Endothelial cell of umbilical vein (primary cell): ENCODE results near the gene PLXNB2. TPM values are rescaled to one million over a fixed set of nuclear protein-coding genes. Genes with fewer than 3 reads are reported as not detected.

Experiments used
- BruUV-seq: library from RNA; stranded (reverse); fragments of 400-500 nt; replicated peaks from 2 replicates; lab custom pipeline; 2021; lab: Mats Ljungman, UMichigan
- CTCF ChIA-PET: fragments of 300-600, 350-600 bp; sonication (Branson Sonifier 250); formaldehyde crosslinking; loops from one replicate; lab custom pipeline; 2021; ENCODE audit warnings: antibody characterized with exemption, inconsistent platforms; lab: Charles Lee
- POLR2A ChIA-PET: fragments of 300-600, 350-600 bp; sonication (Branson Sonifier 250); formaldehyde crosslinking; loops from one replicate; lab custom pipeline; 2021; ENCODE audit warnings: antibody characterized with exemption, inconsistent platforms; lab: Charles Lee
- DNase-seq: peaks from one replicate; pipeline ENCODE4 v3.0.0-alpha.2; 2011; ENCODE audit warnings: low read depth, low spot score
- FAIRE-seq: peaks from 2 replicates; lab custom pipeline; 2011; peaks lifted over from hg19 to GRCh38; lab: Jason Lieb, UNC
- H2AFZ ChIP-seq: 2 replicates; pipeline ENCODE4 v1.6.0; 2012; ENCODE audit warnings: low read depth, low read length, control low read depth, inconsistent platforms
- H3K27ac ChIP-seq: 2 replicates; pipeline ENCODE4 v1.5.1; 2011; ENCODE audit warnings: low read depth, mild to moderate bottlenecking, control low read depth, low read length, moderate library complexity; ENCODE audit not compliant: insufficient read depth
- H3K27me3 ChIP-seq, 2 experiments: 2 replicates each; pipeline versions ENCODE4 v1.6.0 to v1.6.1; 2011; ENCODE audit warnings: low read length in 2 of 2, mixed read lengths in 1 of 2; ENCODE audit not compliant: control insufficient read depth in 2 of 2, insufficient read depth in 2 of 2
- H3K36me3 ChIP-seq, 2 experiments: 2 replicates in 1 of 2; 3 replicates in 1 of 2; pipeline ENCODE4 v1.5.1; 2011; ENCODE audit warnings: low read length in 2 of 2, mild to moderate bottlenecking in 1 of 2, moderate library complexity in 1 of 2; ENCODE audit not compliant: control insufficient read depth in 2 of 2, insufficient read depth in 2 of 2; ENCODE audit errors: extremely low read depth in 1 of 2
- H3K4me1 ChIP-seq: 3 replicates; pipeline ENCODE4 v1.5.1; 2011; ENCODE audit warnings: mild to moderate bottlenecking, low read length; ENCODE audit not compliant: control insufficient read depth, insufficient read depth; ENCODE audit errors: extremely low read depth
- H3K4me2 ChIP-seq: 2 replicates; pipeline ENCODE4 v1.6.1; 2011; ENCODE audit warnings: low read length, control low read depth, mixed read lengths; ENCODE audit not compliant: insufficient read depth
- H3K4me3 ChIP-seq, 3 experiments: fragments of 200-600 bp in 1 of 3; sonication (generic), shearing (Covaris generic) in 1 of 3; replicated peaks in 1 of 3; 2 replicates each; pipeline ENCODE4 v1.5.1; 2011 to 2016; ENCODE audit warnings: control low read depth in 3 of 3, low read length in 3 of 3, mild to moderate bottlenecking in 2 of 3, inconsistent platforms in 1 of 3, low read depth in 1 of 3, moderate library complexity in 1 of 3; ENCODE audit not compliant: insufficient read depth in 1 of 3
- H3K79me2 ChIP-seq: 2 replicates; pipeline ENCODE4 v1.6.0; 2012; ENCODE audit warnings: low read length, inconsistent platforms; ENCODE audit not compliant: control insufficient read depth, insufficient read depth
- H3K9ac ChIP-seq: replicated peaks from 2 replicates; pipeline ENCODE3; 2011; ENCODE audit warnings: low read length, control low read depth; ENCODE audit not compliant: insufficient read depth; ENCODE audit errors: extremely low read depth
- H3K9me1 ChIP-seq: replicated peaks from 3 replicates; pipeline ENCODE4 v1.6.0; 2011; ENCODE audit warnings: mild to moderate bottlenecking, low read length; ENCODE audit not compliant: control insufficient read depth, insufficient read depth; ENCODE audit errors: extremely low read depth
- H3K9me3 ChIP-seq: replicated peaks from 2 replicates; pipeline ENCODE4 v1.5.1; 2012; ENCODE audit warnings: low read length, inconsistent platforms; ENCODE audit not compliant: control insufficient read depth, insufficient read depth
- H4K20me1 ChIP-seq: replicated peaks from 2 replicates; pipeline ENCODE3; 2011; ENCODE audit warnings: mild to moderate bottlenecking, low read length; ENCODE audit not compliant: control insufficient read depth, insufficient read depth; ENCODE audit errors: extremely low read depth
- EZH2 ChIP-seq: IDR thresholded peaks from 2 replicates; pipeline ENCODE4 v1.6.1; 2012; ENCODE audit warnings: borderline replicate concordance, low read depth, mild to moderate bottlenecking, moderate library complexity, low read length, inconsistent platforms; ENCODE audit not compliant: severe bottlenecking
- FOS ChIP-seq: IDR thresholded peaks from 2 replicates; pipeline ENCODE4 v1.6.1; 2011; ENCODE audit warnings: mild to moderate bottlenecking, low read length, moderate library complexity, borderline replicate concordance; ENCODE audit not compliant: insufficient read depth
- GATA2 ChIP-seq: IDR thresholded peaks from 2 replicates; pipeline ENCODE4 v1.7.0; 2011; ENCODE audit warnings: low read depth, mild to moderate bottlenecking, moderate library complexity, mixed read lengths, low read length; ENCODE audit not compliant: insufficient read length, insufficient read depth
- JUN ChIP-seq: IDR thresholded peaks from 2 replicates; pipeline ENCODE4 v1.6.1; 2011; ENCODE audit warnings: borderline replicate concordance, low read depth; ENCODE audit not compliant: insufficient read length, insufficient read depth
- MYC ChIP-seq: IDR thresholded peaks from one replicate; pipeline ENCODE4 v1.6.1; 2011; ENCODE audit warnings: mild to moderate bottlenecking, low read depth, low read length
- POLR2A ChIP-seq: IDR thresholded peaks from 2 replicates; pipeline ENCODE4 v1.6.1; 2012; ENCODE audit warnings: low read depth, mild to moderate bottlenecking, control low read depth, low read length
- POLR2AphosphoS5 ChIP-seq: IDR thresholded peaks from 2 replicates; pipeline ENCODE4 v1.6.1; 2012; ENCODE audit warnings: low read depth, mild to moderate bottlenecking, control low read depth, low read length, moderate library complexity; ENCODE audit not compliant: insufficient read depth
- dilution Hi-C: fragments of 300-500 bp; cut with MboI; formaldehyde crosslinking; loops from one replicate; pipeline ENCODE4 v1.15.0; 2019; ENCODE audit warnings: low sequenced_read_pairs; ENCODE audit not compliant: extremely low pct_ligation_motif_present
- intact Hi-C: fragments of 100-400 bp; cut with micrococcal nuclease; formaldehyde crosslinking; loops from one replicate; pipeline ENCODE4 v1.10.0; 2022
- polyA plus RNA-seq, 4 experiments: library from polyadenylated mRNA; depleted of rRNA in 3 of 4; stranded (reverse) in 3 of 4; unstranded in 1 of 4; fragments of >200 nt; gene quantifications; 2 replicates each; pipeline versions ENCODE4 v1.2.1 to v1.2.3, GENCODE V29; 2011 to 2012; ENCODE audit warnings: missing spikeins in 1 of 4
- total RNA-seq: library from RNA; stranded (reverse); gene quantifications from 2 replicates; pipeline ENCODE4 v1.2.3, GENCODE V29; 2021
- TF ChIP-seq, protein P1 (sequence below), 2 donors: IDR thresholded peaks; 1 replicate in 1 of 2; 2 replicates in 1 of 2; pipeline ENCODE4 v1.5.1; 2011; ENCODE audit warnings: low read length in 2 of 2, mild to moderate bottlenecking in 2 of 2, moderate library complexity in 2 of 2, control low read depth in 1 of 2, inconsistent platforms in 1 of 2, low read depth in 1 of 2; ENCODE audit not compliant: insufficient read depth in 1 of 2; ENCODE audit errors: extremely low read depth in 1 of 2
- TF ChIP-seq, protein P2 (sequence below): IDR thresholded peaks from 2 replicates; pipeline ENCODE4 v1.6.1; 2011; ENCODE audit not compliant: insufficient read depth, insufficient read length

The PLXNB2 gene
- total and polyA plus RNA-seq, 2 donors (not counting 3 experiments of a cell fraction or from before 2014, with no cell fraction given) = 82.3 to 139 TPM

DNA sequence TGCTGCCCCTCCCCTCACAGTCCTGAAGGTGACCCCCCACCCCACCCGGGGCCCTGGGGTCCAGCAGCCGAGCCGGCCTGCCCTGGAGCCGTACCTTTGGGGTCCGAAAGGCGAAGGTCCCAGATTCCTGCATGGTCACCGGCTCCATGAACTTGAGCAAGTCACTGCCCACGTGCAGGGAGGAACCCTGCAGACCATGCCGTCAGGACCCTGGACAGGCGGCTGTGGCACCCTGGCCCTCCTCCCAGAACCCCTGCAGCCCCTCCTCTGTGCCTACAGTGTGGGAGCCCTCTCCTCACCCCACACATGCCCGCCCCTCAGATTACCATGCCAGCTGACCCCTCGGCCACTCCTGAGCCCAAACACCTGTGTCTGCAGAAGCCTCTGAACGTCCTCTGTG, 23.0 kb downstream of the PLXNB2 start:
- H3K79me2 ChIP-seq = peaks cover 8% of the 10 kb centered on the region
- POLR2A ChIA-PET = no interaction called here
- dilution Hi-C loops = no loop called here

More for the DNA sequence above, 23.0 kb downstream of the PLXNB2 start:
- H3K27ac ChIP-seq = no peak overlapping the region
- no peak overlapping the region for H3K9ac ChIP-seq
- H3K4me1 ChIP-seq = peaks cover 2% of the 10 kb centered on the region
- no peaks in the 10 kb centered on the region for H3K9me1 ChIP-seq
- intact Hi-C loops = no loop called here
- CTCF ChIA-PET = no interaction called here
- H2AFZ ChIP-seq = no peak overlapping the region
- DNase-seq (no peak), FAIRE-seq (no peak)
- no peaks in the 10 kb centered on the region for H3K27me3 ChIP-seq
- BruUV-seq = no TSS peak
- TF ChIP-seq MYC = no peak
- no peak for TF ChIP-seq EZH2
- no peak for TF ChIP-seq GATA2
- TF ChIP-seq JUN = no peak
- no peak for TF ChIP-seq POLR2A
- no peak for TF ChIP-seq FOS
- no peak for TF ChIP-seq POLR2AphosphoS5
- TF ChIP-seq, protein P1, sequence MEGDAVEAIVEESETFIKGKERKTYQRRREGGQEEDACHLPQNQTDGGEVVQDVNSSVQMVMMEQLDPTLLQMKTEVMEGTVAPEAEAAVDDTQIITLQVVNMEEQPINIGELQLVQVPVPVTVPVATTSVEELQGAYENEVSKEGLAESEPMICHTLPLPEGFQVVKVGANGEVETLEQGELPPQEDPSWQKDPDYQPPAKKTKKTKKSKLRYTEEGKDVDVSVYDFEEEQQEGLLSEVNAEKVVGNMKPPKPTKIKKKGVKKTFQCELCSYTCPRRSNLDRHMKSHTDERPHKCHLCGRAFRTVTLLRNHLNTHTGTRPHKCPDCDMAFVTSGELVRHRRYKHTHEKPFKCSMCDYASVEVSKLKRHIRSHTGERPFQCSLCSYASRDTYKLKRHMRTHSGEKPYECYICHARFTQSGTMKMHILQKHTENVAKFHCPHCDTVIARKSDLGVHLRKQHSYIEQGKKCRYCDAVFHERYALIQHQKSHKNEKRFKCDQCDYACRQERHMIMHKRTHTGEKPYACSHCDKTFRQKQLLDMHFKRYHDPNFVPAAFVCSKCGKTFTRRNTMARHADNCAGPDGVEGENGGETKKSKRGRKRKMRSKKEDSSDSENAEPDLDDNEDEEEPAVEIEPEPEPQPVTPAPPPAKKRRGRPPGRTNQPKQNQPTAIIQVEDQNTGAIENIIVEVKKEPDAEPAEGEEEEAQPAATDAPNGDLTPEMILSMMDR (IDR thresholded peaks at IDR 0.05; ENCODE audit: extremely low read depth in 1 of 2, insufficient read depth in 1 of 2, low read depth in 1 of 2, low read length in 2 of 2) = no peak
- TF ChIP-seq, protein P2, sequence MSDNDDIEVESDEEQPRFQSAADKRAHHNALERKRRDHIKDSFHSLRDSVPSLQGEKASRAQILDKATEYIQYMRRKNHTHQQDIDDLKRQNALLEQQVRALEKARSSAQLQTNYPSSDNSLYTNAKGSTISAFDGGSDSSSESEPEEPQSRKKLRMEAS = no peak
- no peaks in the 10 kb centered on the region for H3K9me3 ChIP-seq
- peaks cover 32 to 78% of the 10 kb centered on the region in 2 experiments for H3K36me3 ChIP-seq
- no peak overlapping the region for H3K4me3 ChIP-seq
- no peak overlapping the region for H3K4me2 ChIP-seq
- H4K20me1 ChIP-seq = no peaks in the 10 kb centered on the region
